Ovary (tissue), 3 donors: ENCODE data around the gene SCN9A.

Experiments
- CTCF ChIP-seq, 3 donors: fragments of 450-650 bp in 2 of 3; fragments of 200-600 bp in 1 of 3; IDR thresholded peaks; one replicate each; pipeline versions ENCODE4 v1.5.1 to v1.8.0; 2016 to 2022; ENCODE audit warnings: antibody characterized with exemption in 3 of 3, mild to moderate bottlenecking in 1 of 3
- POLR2A ChIP-seq: fragments of 450-650 bp; IDR thresholded peaks from one replicate; pipeline ENCODE4 v1.6.1; 2017; ENCODE audit warnings: antibody characterized with exemption, mild to moderate bottlenecking, moderate library complexity
- donor health status: DM: no; HTN: no; CAD: no.

- no peak for TF ChIP-seq CTCF (IDR thresholded peaks at IDR 0.05)
- TF ChIP-seq POLR2A, result no peak
These were observed 145.6 kb downstream of the SCN9A start for GRCh38 chr2:166230024-166230723.
